GM19455 (cell line): ENCODE measurements around the gene SIN3A.
A peak's percentile ranks its signal among the peaks of the same experiment; 100 is the strongest.
"Not testable (repeated sequence)": the region's sequence is repeated elsewhere in the genome, so short reads cannot be mapped to it uniquely, and the experiment has no call there.

Experiments used
- ATAC-seq: cut with Tn5 transposase; IDR thresholded peaks from one replicate; pipeline ENCODE4 v1.9.1; 2021; ENCODE audit not compliant: unreplicated experiment

Gene SIN3A

GRCh38 chr15:75383986-75384385 lies 67.5 kb downstream of the SIN3A start:
- not testable (repeated sequence) for ATAC-seq

GRCh38 chr15:75380773-75381172 lies 70.7 kb downstream of the SIN3A start:
- no peak for ATAC-seq

- ATAC-seq: no peak
Measured at GRCh38 chr15:75371901-75372688, 79.4 kb downstream of the SIN3A start.

GRCh38 chr15:75371486-75371885 lies 80.0 kb downstream of the SIN3A start:
- ATAC-seq: no peak

GRCh38 chr15:75369897-75370581 lies 81.5 kb downstream of the SIN3A start:
- no peak for ATAC-seq

GRCh38 chr15:75368689-75369239 lies 82.7 kb downstream of the SIN3A start:
- ATAC-seq: no peak

GRCh38 chr15:75367913-75368688 lies 83.4 kb downstream of the SIN3A start, which contains the start of gene MAN2C1:
MAN2C1 (minus strand) TSS chr15:75368607; CDS start chr15:75368583, 24 bp downstream.
- peak; percentile 87 for ATAC-seq

- ATAC-seq: peak; percentile 3
Measured at GRCh38 chr15:75367406-75367912, 84.0 kb downstream of the SIN3A start.

GRCh38 chr15:75367006-75367405 lies 84.5 kb downstream of the SIN3A start:
- ATAC-seq: no peak

GRCh38 chr15:75366163-75366562 lies 85.3 kb downstream of the SIN3A start:
- ATAC-seq: no peak

GRCh38 chr15:75364881-75365280 lies 86.6 kb downstream of the SIN3A start:
- no peak for ATAC-seq

GRCh38 chr15:75363786-75364185 lies 87.7 kb downstream of the SIN3A start:
- no peak for ATAC-seq

GRCh38 chr15:75362642-75363249 lies 88.7 kb downstream of the SIN3A start:
- no peak for ATAC-seq

- no peak for ATAC-seq
Measured at GRCh38 chr15:75361989-75362641, 89.4 kb downstream of the SIN3A start.

GRCh38 chr15:75361361-75361988 lies 90.0 kb downstream of the SIN3A start:
- no peak for ATAC-seq

GRCh38 chr15:75360856-75361255 lies 90.6 kb downstream of the SIN3A start:
- no peak for ATAC-seq

GRCh38 chr15:75360391-75360790 lies 91.1 kb downstream of the SIN3A start:
- ATAC-seq: no peak

GRCh38 chr15:75359537-75360250 lies 91.8 kb downstream of the SIN3A start:
- ATAC-seq: no peak
